Aorta (tissue), 5 donors: Measurements from ENCODE around the gene C5orf58. TPM values are rescaled to one million over a fixed set of nuclear protein-coding genes. Genes with fewer than 3 reads are reported as not detected.

Experiments used
- ATAC-seq: fragments of 200-7000 bp; cut with Tn5 transposase; one replicate; pipeline ENCODE4 v1.9.1; 2022; ENCODE audit warnings: moderate library complexity; ENCODE audit not compliant: low FRiP score
- DNase-seq, 2 donors: peaks; one replicate each; pipeline ENCODE4 v3.0.0-alpha.2; 2020
- H3K27ac ChIP-seq, 2 donors: one replicate each; pipeline ENCODE4 v1.5.1; 2013; ENCODE audit warnings: low read length in 2 of 2, mild to moderate bottlenecking in 2 of 2, moderate library complexity in 2 of 2, control low read depth in 1 of 2, inconsistent platforms in 1 of 2, low read depth in 1 of 2
- H3K27me3 ChIP-seq, 2 donors: one replicate each; pipeline ENCODE4 v1.6.1; 2013; ENCODE audit warnings: control low read depth in 1 of 2, low read length in 1 of 2, mild to moderate bottlenecking in 1 of 2, moderate library complexity in 1 of 2; ENCODE audit not compliant: insufficient read depth in 2 of 2, control insufficient read depth in 1 of 2
- H3K36me3 ChIP-seq, 2 donors: one replicate each; pipeline ENCODE4 v1.6.1; 2013; ENCODE audit warnings: control low read depth in 1 of 2, low read length in 1 of 2, mild to moderate bottlenecking in 1 of 2; ENCODE audit not compliant: insufficient read depth in 2 of 2, control insufficient read depth in 1 of 2
- H3K4me1 ChIP-seq, 2 donors: one replicate each; pipeline ENCODE4 v1.6.1; 2013; ENCODE audit warnings: low read length in 2 of 2, control low read depth in 1 of 2, mild to moderate bottlenecking in 1 of 2, moderate library complexity in 1 of 2; ENCODE audit not compliant: insufficient read depth in 2 of 2, control insufficient read depth in 1 of 2
- H3K4me3 ChIP-seq, 2 donors: one replicate each; pipeline ENCODE4 v1.5.1; 2013; ENCODE audit warnings: low read length in 2 of 2, control low read depth in 1 of 2, mild to moderate bottlenecking in 1 of 2
- H3K9me3 ChIP-seq: one replicate; pipeline ENCODE4 v1.6.1; 2013; ENCODE audit warnings: mild to moderate bottlenecking, low read length; ENCODE audit not compliant: control insufficient read depth
- WGBS, 2 donors: extraction: QIAGEN DNeasy Blood & Tissue Kit; methylation state at CpG; one replicate each; pipeline ENCODE4 v1.1.7; 2013; 5-methylcytosine and 5-hydroxymethylcytosine counted together
- intact Hi-C, 2 donors: fragments of 100-400 bp; cut with DNase I; formaldehyde crosslinking; loops; one replicate each; pipeline versions ENCODE4 v1.14.2 to v1.15.0; 2022
- polyA plus RNA-seq, 2 donors: library from polyadenylated mRNA; stranded (reverse); fragments of 200-250 nt; gene quantifications; one replicate each; pipeline ENCODE4 v1.2.3, GENCODE V29; 2013
- total RNA-seq, 2 donors: library from RNA; stranded (reverse); fragmentation: NEBNext Ultra II Directional; extraction: Animal tissue kit (Norgen Biotek cat#: 25700); gene quantifications; one replicate each; pipeline ENCODE4 v1.2.1, GENCODE V29; 2021
- donor health status: healthy with polysubstance abuse.
- donor health status: Bipolar disorder and iron deficiency.
- donor health status: DM: no; HTN: no; CAD: no.
- donor health status: DM: no; HTN: no; CAD: no.
- donor health status: DM: yes; HTN: yes; CAD: no.

Gene C5orf58
- total and polyA plus RNA-seq, 4 donors = not detected

DNA sequence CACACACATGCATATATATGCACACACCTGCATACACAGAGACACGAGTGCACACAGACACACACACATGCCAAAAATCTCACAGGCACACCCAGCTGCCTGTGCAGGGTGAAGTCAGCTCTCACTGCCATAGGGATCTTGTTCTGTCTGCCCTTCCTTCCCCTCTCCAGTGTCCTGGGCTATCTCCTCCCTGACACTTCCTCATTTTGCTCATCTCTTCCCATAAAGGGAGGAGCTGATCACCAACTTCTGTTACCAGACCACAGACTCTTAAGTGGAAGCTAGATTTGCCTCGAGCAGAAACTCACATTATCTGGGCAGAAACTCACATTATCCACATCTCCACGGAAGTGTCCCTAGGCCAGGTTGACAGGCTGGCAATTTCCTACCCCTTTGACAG, 36.1 kb downstream of the C5orf58 start:
- Histone ChIP-seq H3K27me3 (no peaks in the 10 kb centered on the region), H3K36me3 (no peaks in the 10 kb centered on the region), H3K9me3 (no peaks in the 10 kb centered on the region), H3K4me1 (no peaks in the 10 kb centered on the region), H3K4me3 (no peak overlapping the region), H3K27ac (no peak overlapping the region)
- WGBS, 2 donors = 58 to 83% methylated on average over 3 of the region's 3 CpGs
- intact Hi-C loops = loop anchor here in 1 of 2 donors (2.0 to 5.0 kb wide), 2 partner anchors 78 to 152 kb away; no protein-coding TSS in a partner anchor
- DNase-seq (no peak), ATAC-seq (no peak)

- Histone ChIP-seq H3K36me3 (no peaks in the 10 kb centered on the region), H3K27ac (no peak overlapping the region)
- ATAC-seq = no peak
Observed at GRCh38 chr5:170269579-170269978, 36.8 kb downstream of the C5orf58 start.

DNA sequence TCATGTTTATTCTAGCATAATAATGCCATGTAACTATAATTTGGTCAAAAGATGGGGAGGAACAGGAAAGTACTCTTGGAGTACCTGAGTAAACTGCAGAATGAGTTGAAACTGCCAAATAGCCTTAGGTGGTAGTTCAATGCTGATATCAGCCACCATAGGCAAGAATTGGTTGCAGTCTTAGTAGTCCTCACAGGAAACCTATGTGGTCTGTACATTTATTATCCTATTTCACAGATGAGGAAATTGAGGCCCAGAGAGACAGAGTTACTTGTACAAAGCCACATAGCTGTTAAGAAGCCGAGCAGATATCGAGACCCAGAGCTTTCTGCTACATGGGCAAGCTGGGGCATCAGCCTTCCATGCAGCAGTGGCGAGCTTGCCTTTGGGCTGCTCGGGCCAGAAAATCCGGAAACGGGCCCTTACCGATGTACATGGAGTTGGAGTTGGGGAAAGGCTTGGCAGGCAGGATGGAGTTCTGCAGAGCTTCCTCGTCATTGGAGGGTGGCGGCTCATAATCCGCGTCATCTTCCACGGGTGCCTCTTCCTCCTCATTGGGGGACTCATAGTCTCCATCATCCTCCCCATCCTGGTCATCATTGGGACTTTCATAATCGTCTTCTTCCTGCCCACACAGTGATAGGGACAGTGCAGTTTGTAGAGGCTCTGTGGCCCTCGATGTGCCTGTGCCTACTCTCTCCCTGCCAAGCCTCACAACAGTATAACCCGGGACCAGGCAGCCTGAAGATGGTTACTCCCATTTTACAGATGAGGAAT, 37.7 kb downstream of the C5orf58 start:
- Histone ChIP-seq H3K27ac (no peak overlapping the region), H3K4me1 (no peaks in the 10 kb centered on the region), H3K9me3 (no peaks in the 10 kb centered on the region), H3K36me3 (no peaks in the 10 kb centered on the region), H3K27me3 (no peaks in the 10 kb centered on the region), H3K4me3 (no peak overlapping the region)
- no peak for ATAC-seq
- DNase-seq = no peak
- intact Hi-C loops = loop anchor here (5.0 to 10.0 kb wide), 3 partner anchors 74 to 364 kb away; no protein-coding TSS in a partner anchor
- 90 to 92% methylated on average over 15 of the region's 15 CpGs for WGBS, 2 donors

More at GRCh38 chr5:170269579-170269978, 36.8 kb downstream of the C5orf58 start:
- H3K4me3 ChIP-seq = no peak overlapping the region
- H3K4me1 ChIP-seq = no peaks in the 10 kb centered on the region
- intact Hi-C loops = loop anchor here in 1 of 2 donors (2.0 to 5.0 kb wide), 2 partner anchors 78 to 151 kb away; no protein-coding TSS in a partner anchor
- DNase-seq = no peak
- H3K9me3 ChIP-seq = no peaks in the 10 kb centered on the region
- H3K27me3 ChIP-seq = no peaks in the 10 kb centered on the region
- WGBS, 2 donors = 91 to 93% methylated on average over 7 of the region's 7 CpGs

- WGBS, 2 donors = 70 to 82% methylated on average over 8 of the region's 8 CpGs
- Histone ChIP-seq H3K36me3 (no peaks in the 10 kb centered on the region), H3K27me3 (no peaks in the 10 kb centered on the region), H3K9me3 (no peaks in the 10 kb centered on the region), H3K27ac (no peak overlapping the region), H3K4me3 (no peak overlapping the region), H3K4me1 (no peaks in the 10 kb centered on the region)
- no peak for DNase-seq
- no peak for ATAC-seq
- intact Hi-C loops = loop anchor here (5.0 to 10.0 kb wide), 3 partner anchors 71 to 361 kb away; no protein-coding TSS in a partner anchor
Observed at GRCh38 chr5:170273968-170274710, 41.4 kb downstream of the C5orf58 start.

- Histone ChIP-seq H3K4me1 (no peaks in the 10 kb centered on the region), H3K27ac (no peak overlapping the region), H3K27me3 (no peaks in the 10 kb centered on the region), H3K4me3 (no peak overlapping the region), H3K36me3 (no peaks in the 10 kb centered on the region), H3K9me3 (no peaks in the 10 kb centered on the region)
- DNase-seq = no peak
- intact Hi-C loops = loop anchor here in 1 of 2 donors (10.0 kb wide), 2 partner anchors 69 to 359 kb away; no protein-coding TSS in a partner anchor
- 87 to 88% methylated on average over 8 of the region's 8 CpGs for WGBS, 2 donors
- ATAC-seq = no peak
Observed at GRCh38 chr5:170275376-170275994, 42.7 kb downstream of the C5orf58 start.

DNA sequence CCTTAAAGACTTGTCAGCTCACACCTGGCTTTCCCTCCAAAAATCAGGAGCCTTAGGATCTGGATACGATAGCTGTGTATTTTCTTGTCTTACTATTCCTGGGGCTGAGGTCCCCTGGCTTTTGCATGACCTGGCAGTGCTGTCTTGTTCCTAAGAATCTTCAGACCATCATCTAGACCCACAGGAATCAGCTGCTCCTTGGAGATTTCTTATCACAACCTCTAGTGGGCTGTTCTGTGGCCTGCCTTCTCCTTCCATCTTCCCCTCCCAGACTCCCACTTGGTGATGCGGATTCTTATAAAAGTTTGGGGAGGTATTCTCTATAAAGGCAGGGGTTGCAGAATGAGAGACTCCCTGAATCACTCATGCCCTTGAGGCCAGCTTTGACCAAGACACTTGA, 43.4 kb downstream of the C5orf58 start:
- WGBS, 2 donors = 93 to 97% methylated on average over 2 of the region's 2 CpGs
- H3K27ac ChIP-seq = no peak overlapping the region
- H3K4me3 ChIP-seq = no peak overlapping the region
- H3K27me3 ChIP-seq = no peaks in the 10 kb centered on the region
- H3K9me3 ChIP-seq = no peaks in the 10 kb centered on the region
- H3K36me3 ChIP-seq = no peaks in the 10 kb centered on the region
- ATAC-seq (no peak), DNase-seq (no peak)
- no peaks in the 10 kb centered on the region for H3K4me1 ChIP-seq
- intact Hi-C loops = loop anchor here in 1 of 2 donors (10.0 kb wide), 2 partner anchors 69 to 359 kb away; no protein-coding TSS in a partner anchor

GRCh38 chr5:170277867-170278281, 45.1 kb downstream of the C5orf58 start:
- Histone ChIP-seq H3K4me1 (no peaks in the 10 kb centered on the region), H3K36me3 (no peaks in the 10 kb centered on the region), H3K27me3 (no peaks in the 10 kb centered on the region), H3K4me3 (no peak overlapping the region), H3K9me3 (no peaks in the 10 kb centered on the region), H3K27ac (no peak overlapping the region)
- 76% methylated on average over 6 of the region's 6 CpGs for WGBS, 2 donors
- ATAC-seq (no peak), DNase-seq (no peak)
- intact Hi-C loops = loop anchor here in 1 of 2 donors (10.0 kb wide), 2 partner anchors 67 to 357 kb away; no protein-coding TSS in a partner anchor
